HL-60 (cell line): ENCODE results near the gene MCAM.

Experiments
- GABPA ChIP-seq: IDR thresholded peaks from 2 replicates; pipeline ENCODE4 v1.6.1; 2012; ENCODE audit warnings: low read depth
- POLR2AphosphoS5 ChIP-seq: IDR thresholded peaks from 2 replicates; pipeline ENCODE4 v1.6.1; 2012; ENCODE audit warnings: low read depth
- TF ChIP-seq, protein P1 (sequence below): IDR thresholded peaks from one replicate; pipeline ENCODE4 v1.5.1; 2011; ENCODE audit warnings: low read length, control low read depth, inconsistent platforms; ENCODE audit not compliant: insufficient read depth
- TF ChIP-seq, protein P2 (sequence below): IDR thresholded peaks from 2 replicates; pipeline ENCODE4 v1.6.1; 2012; ENCODE audit warnings: low read depth; ENCODE audit not compliant: insufficient replicate concordance

DNA sequence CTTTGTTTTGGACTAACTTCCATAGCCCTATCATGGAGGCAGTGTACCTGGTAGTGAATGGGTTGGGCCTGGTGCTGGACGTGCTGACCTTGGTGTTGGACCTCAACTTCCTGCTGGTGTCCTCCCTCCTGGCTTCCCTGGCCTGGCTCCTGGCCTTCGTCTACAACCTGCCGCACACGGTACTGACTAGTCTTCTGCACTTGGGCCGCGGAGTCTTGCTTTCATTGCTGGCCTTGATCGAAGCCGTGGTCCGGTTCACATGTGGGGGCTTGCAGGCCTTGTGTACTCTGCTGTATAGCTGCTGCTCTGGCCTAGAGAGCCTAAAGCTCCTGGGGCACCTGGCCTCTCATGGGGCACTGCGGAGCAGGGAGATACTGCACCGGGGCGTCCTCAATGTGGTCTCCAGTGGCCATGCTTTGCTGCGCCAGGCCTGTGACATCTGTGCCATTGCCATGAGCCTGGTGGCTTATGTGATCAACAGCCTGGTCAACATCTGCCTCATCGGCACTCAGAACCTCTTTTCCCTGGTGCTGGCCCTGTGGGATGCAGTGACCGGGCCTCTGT lies 18.2 kb upstream of the MCAM start:
- TF ChIP-seq, protein P1, sequence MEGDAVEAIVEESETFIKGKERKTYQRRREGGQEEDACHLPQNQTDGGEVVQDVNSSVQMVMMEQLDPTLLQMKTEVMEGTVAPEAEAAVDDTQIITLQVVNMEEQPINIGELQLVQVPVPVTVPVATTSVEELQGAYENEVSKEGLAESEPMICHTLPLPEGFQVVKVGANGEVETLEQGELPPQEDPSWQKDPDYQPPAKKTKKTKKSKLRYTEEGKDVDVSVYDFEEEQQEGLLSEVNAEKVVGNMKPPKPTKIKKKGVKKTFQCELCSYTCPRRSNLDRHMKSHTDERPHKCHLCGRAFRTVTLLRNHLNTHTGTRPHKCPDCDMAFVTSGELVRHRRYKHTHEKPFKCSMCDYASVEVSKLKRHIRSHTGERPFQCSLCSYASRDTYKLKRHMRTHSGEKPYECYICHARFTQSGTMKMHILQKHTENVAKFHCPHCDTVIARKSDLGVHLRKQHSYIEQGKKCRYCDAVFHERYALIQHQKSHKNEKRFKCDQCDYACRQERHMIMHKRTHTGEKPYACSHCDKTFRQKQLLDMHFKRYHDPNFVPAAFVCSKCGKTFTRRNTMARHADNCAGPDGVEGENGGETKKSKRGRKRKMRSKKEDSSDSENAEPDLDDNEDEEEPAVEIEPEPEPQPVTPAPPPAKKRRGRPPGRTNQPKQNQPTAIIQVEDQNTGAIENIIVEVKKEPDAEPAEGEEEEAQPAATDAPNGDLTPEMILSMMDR = no peak
- TF ChIP-seq POLR2AphosphoS5 (no peak), GABPA (no peak)
- TF ChIP-seq, protein P2, sequence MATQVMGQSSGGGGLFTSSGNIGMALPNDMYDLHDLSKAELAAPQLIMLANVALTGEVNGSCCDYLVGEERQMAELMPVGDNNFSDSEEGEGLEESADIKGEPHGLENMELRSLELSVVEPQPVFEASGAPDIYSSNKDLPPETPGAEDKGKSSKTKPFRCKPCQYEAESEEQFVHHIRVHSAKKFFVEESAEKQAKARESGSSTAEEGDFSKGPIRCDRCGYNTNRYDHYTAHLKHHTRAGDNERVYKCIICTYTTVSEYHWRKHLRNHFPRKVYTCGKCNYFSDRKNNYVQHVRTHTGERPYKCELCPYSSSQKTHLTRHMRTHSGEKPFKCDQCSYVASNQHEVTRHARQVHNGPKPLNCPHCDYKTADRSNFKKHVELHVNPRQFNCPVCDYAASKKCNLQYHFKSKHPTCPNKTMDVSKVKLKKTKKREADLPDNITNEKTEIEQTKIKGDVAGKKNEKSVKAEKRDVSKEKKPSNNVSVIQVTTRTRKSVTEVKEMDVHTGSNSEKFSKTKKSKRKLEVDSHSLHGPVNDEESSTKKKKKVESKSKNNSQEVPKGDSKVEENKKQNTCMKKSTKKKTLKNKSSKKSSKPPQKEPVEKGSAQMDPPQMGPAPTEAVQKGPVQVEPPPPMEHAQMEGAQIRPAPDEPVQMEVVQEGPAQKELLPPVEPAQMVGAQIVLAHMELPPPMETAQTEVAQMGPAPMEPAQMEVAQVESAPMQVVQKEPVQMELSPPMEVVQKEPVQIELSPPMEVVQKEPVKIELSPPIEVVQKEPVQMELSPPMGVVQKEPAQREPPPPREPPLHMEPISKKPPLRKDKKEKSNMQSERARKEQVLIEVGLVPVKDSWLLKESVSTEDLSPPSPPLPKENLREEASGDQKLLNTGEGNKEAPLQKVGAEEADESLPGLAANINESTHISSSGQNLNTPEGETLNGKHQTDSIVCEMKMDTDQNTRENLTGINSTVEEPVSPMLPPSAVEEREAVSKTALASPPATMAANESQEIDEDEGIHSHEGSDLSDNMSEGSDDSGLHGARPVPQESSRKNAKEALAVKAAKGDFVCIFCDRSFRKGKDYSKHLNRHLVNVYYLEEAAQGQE = no peak
